Loucy (cell line): ENCODE measurements around the gene SLC38A10.

ENCODE experiments used
- EZH2phosphoT487 ChIP-seq: fragments of 200-600 bp; IDR thresholded peaks from 2 replicates; pipeline ENCODE4 v1.6.1; 2018; ENCODE audit warnings: antibody characterized with exemption, mild to moderate bottlenecking, moderate library complexity, borderline replicate concordance
- TF ChIP-seq, protein P1 (sequence below): fragments of 200-600 bp; sonication (generic); conservative IDR thresholded peaks from 2 replicates; pipeline ENCODE4 v1.5.1; 2014; ENCODE audit warnings: mild to moderate bottlenecking, antibody characterized with exemption, low read length

GRCh38 chr17:81299846-81300585 is 4.9 kb upstream of the SLC38A10 start:
- TF ChIP-seq, protein P1, sequence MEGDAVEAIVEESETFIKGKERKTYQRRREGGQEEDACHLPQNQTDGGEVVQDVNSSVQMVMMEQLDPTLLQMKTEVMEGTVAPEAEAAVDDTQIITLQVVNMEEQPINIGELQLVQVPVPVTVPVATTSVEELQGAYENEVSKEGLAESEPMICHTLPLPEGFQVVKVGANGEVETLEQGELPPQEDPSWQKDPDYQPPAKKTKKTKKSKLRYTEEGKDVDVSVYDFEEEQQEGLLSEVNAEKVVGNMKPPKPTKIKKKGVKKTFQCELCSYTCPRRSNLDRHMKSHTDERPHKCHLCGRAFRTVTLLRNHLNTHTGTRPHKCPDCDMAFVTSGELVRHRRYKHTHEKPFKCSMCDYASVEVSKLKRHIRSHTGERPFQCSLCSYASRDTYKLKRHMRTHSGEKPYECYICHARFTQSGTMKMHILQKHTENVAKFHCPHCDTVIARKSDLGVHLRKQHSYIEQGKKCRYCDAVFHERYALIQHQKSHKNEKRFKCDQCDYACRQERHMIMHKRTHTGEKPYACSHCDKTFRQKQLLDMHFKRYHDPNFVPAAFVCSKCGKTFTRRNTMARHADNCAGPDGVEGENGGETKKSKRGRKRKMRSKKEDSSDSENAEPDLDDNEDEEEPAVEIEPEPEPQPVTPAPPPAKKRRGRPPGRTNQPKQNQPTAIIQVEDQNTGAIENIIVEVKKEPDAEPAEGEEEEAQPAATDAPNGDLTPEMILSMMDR: no peak
- no peak for TF ChIP-seq EZH2phosphoT487
